ENCODE results near the gene GNAQ. TPM values are rescaled to one million over a fixed set of nuclear protein-coding genes. Genes with fewer than 3 reads are reported as not detected.

The GNAQ gene
- total RNA-seq, 1 experiment from 2014 or later: 38.2 TPM

GRCh38 chr9:77735494-77735893, 296.1 kb downstream of the GNAQ start:
- no peaks in the 10 kb centered on the region for H3K27me3 Mint-ChIP-seq (ENCODE audit: insufficient read depth, unreplicated experiment)
- no peak overlapping the region for H3K4me3 Mint-ChIP-seq (ENCODE audit: unreplicated experiment)
- POLR2A ChIA-PET: no interaction called here

GRCh38 chr9:77731930-77732329, 299.7 kb downstream of the GNAQ start:
- intact Hi-C loops (cut with micrococcal nuclease): no loop called here
- Mint-ChIP-seq H3K36me3 (ENCODE audit: insufficient read depth, unreplicated experiment) (peaks cover 32% of the 10 kb centered on the region), H3K9me3 (ENCODE audit: unreplicated experiment) (no peaks in the 10 kb centered on the region), H3K4me3 (ENCODE audit: unreplicated experiment) (no peak overlapping the region), H3K27ac (ENCODE audit: low read depth, unreplicated experiment) (no peak overlapping the region), H3K27me3 (ENCODE audit: insufficient read depth, unreplicated experiment) (no peaks in the 10 kb centered on the region), H3K4me1 (ENCODE audit: insufficient read depth, unreplicated experiment) (peaks cover 6% of the 10 kb centered on the region)
- TF ChIP-seq CTCF (IDR thresholded peaks at IDR 0.05; ENCODE audit: unreplicated experiment): no peak
- CTCF ChIA-PET: interaction anchor here (0.6 to 2.4 kb wide), 2 partner anchors 125 to 275 kb away, joined by 3 to 9 read pairs; no protein-coding TSS in a partner anchor
- no peak for DNase-seq (ENCODE audit: unreplicated experiment)
- no TSS peak for BruUV-seq (replicated peaks)
- POLR2A ChIA-PET: interaction anchor here (0.8 kb wide), 1 partner anchor 42 kb away, joined by 4 read pairs; no protein-coding TSS in a partner anchor

More at GRCh38 chr9:77735494-77735893, 296.1 kb downstream of the GNAQ start:
- Mint-ChIP-seq H3K9me3 (ENCODE audit: unreplicated experiment) (no peaks in the 10 kb centered on the region), H3K27ac (ENCODE audit: low read depth, unreplicated experiment) (no peak overlapping the region), H3K36me3 (ENCODE audit: insufficient read depth, unreplicated experiment) (peaks cover 15% of the 10 kb centered on the region), H3K4me1 (ENCODE audit: insufficient read depth, unreplicated experiment) (peaks cover 6% of the 10 kb centered on the region)
- intact Hi-C loops (cut with micrococcal nuclease): no loop called here
- no TSS peak for BruUV-seq (replicated peaks)
- no peak for DNase-seq (ENCODE audit: unreplicated experiment)
- no peak for TF ChIP-seq CTCF (IDR thresholded peaks at IDR 0.05; ENCODE audit: unreplicated experiment)
- CTCF ChIA-PET: interaction anchor here (0.6 to 1.4 kb wide), 3 partner anchors 16 to 296 kb away, joined by 3 to 9 read pairs (median 7); no protein-coding TSS in a partner anchor

- Mint-ChIP-seq H3K4me3 (ENCODE audit: unreplicated experiment) (no peak overlapping the region), H3K27me3 (ENCODE audit: insufficient read depth, unreplicated experiment) (no peaks in the 10 kb centered on the region), H3K9me3 (ENCODE audit: unreplicated experiment) (no peaks in the 10 kb centered on the region), H3K4me1 (ENCODE audit: insufficient read depth, unreplicated experiment) (peaks cover 6% of the 10 kb centered on the region), H3K27ac (ENCODE audit: low read depth, unreplicated experiment) (no peak overlapping the region), H3K36me3 (ENCODE audit: insufficient read depth, unreplicated experiment) (peaks cover 40% of the 10 kb centered on the region)
- ChIA-PET POLR2A (interaction anchor here (0.8 kb wide), 1 partner anchor 42 kb away, joined by 4 read pairs; no protein-coding TSS in a partner anchor), CTCF (interaction anchor here (0.6 to 2.4 kb wide), 2 partner anchors 126 to 274 kb away, joined by 3 to 9 read pairs; no protein-coding TSS in a partner anchor)
- no peak for DNase-seq (ENCODE audit: unreplicated experiment)
- no peak for TF ChIP-seq CTCF (IDR thresholded peaks at IDR 0.05; ENCODE audit: unreplicated experiment)
- BruUV-seq (replicated peaks): no TSS peak
- intact Hi-C loops (cut with micrococcal nuclease): no loop called here
These were observed 300.5 kb downstream of the GNAQ start for GRCh38 chr9:77731008-77731698.

GRCh38 chr9:77729177-77729576, 302.4 kb downstream of the GNAQ start:
- H3K4me3 Mint-ChIP-seq (ENCODE audit: unreplicated experiment): no peak overlapping the region
- ChIA-PET CTCF (interaction anchor here (0.6 to 1.4 kb wide), 4 partner anchors 255 to 295 kb away, joined by 3 to 4 read pairs (median 4); no protein-coding TSS in a partner anchor), POLR2A (interaction anchor here (0.7 to 0.8 kb wide), 2 partner anchors 8 to 16 kb away, joined by 3 to 4 read pairs; no protein-coding TSS in a partner anchor)
- no peak for DNase-seq (ENCODE audit: unreplicated experiment)
- H3K36me3 Mint-ChIP-seq (ENCODE audit: insufficient read depth, unreplicated experiment): peaks cover 54% of the 10 kb centered on the region
- no peaks in the 10 kb centered on the region for H3K27me3 Mint-ChIP-seq (ENCODE audit: insufficient read depth, unreplicated experiment)
- no peak overlapping the region for H3K27ac Mint-ChIP-seq (ENCODE audit: low read depth, unreplicated experiment)
- intact Hi-C loops (cut with micrococcal nuclease): no loop called here
- no TSS peak for BruUV-seq (replicated peaks)
- TF ChIP-seq CTCF (IDR thresholded peaks at IDR 0.05; ENCODE audit: unreplicated experiment): no peak
- H3K9me3 Mint-ChIP-seq (ENCODE audit: unreplicated experiment): no peaks in the 10 kb centered on the region
- H3K4me1 Mint-ChIP-seq (ENCODE audit: insufficient read depth, unreplicated experiment): peaks cover 6% of the 10 kb centered on the region

Data from MCF 10A (cell line).